ENCODE measurements around the gene VPS13A. TPM values are rescaled to one million over a fixed set of nuclear protein-coding genes. Genes with fewer than 3 reads are reported as not detected.

The VPS13A gene
- total and polyA plus RNA-seq, 4 donors: 6.6 to 46.1 (median 32.6) TPM

GRCh38 chr9:77158772-77159513 lies 18.4 kb upstream of the VPS13A start:
- intact Hi-C loops (cut with DNase I): no loop called here
- no peak for ATAC-seq (ENCODE audit: low FRiP score)
- no peaks in the 10 kb centered on the region for H3K9me3 ChIP-seq (ENCODE audit: control insufficient read depth, low read length)
- 82 to 84% methylated on average over 6 of the region's 6 CpGs for WGBS, 2 donors
- no peaks in the 10 kb centered on the region for H3K27me3 ChIP-seq (ENCODE audit: control insufficient read depth in 1 of 2, insufficient read depth in 2 of 2, low read length in 1 of 2)
- no peak overlapping the region for H3K27ac ChIP-seq (ENCODE audit: low read depth in 1 of 2, low read length in 2 of 2)
- H3K36me3 ChIP-seq (ENCODE audit: control insufficient read depth in 1 of 2, insufficient read depth in 2 of 2, low read length in 1 of 2): no peaks in the 10 kb centered on the region
- no peaks in the 10 kb centered on the region for H3K4me1 ChIP-seq (ENCODE audit: control insufficient read depth in 1 of 2, insufficient read depth in 2 of 2, low read length in 2 of 2)
- no peak for DNase-seq
- no peak overlapping the region for H3K4me3 ChIP-seq (ENCODE audit: low read length in 2 of 2)

- H3K9me3 ChIP-seq (ENCODE audit: control insufficient read depth, low read length): no peaks in the 10 kb centered on the region
- H3K27me3 ChIP-seq (ENCODE audit: control insufficient read depth in 1 of 2, insufficient read depth in 2 of 2, low read length in 1 of 2): no peaks in the 10 kb centered on the region
- H3K4me1 ChIP-seq (ENCODE audit: control insufficient read depth in 1 of 2, insufficient read depth in 2 of 2, low read length in 2 of 2): no peaks in the 10 kb centered on the region
- intact Hi-C loops (cut with DNase I): no loop called here
- no peak overlapping the region for H3K4me3 ChIP-seq (ENCODE audit: low read length in 2 of 2)
- no peaks in the 10 kb centered on the region for H3K36me3 ChIP-seq (ENCODE audit: control insufficient read depth in 1 of 2, insufficient read depth in 2 of 2, low read length in 1 of 2)
- no peak for ATAC-seq (ENCODE audit: low FRiP score)
- DNase-seq: no peak
- H3K27ac ChIP-seq (ENCODE audit: low read depth in 1 of 2, low read length in 2 of 2): no peak overlapping the region
- WGBS, 2 donors: 84 to 90% methylated on average over 3 of the region's 3 CpGs
Observed at GRCh38 chr9:77161191-77161590, 16.1 kb upstream of the VPS13A start.

- H3K36me3 ChIP-seq (ENCODE audit: control insufficient read depth in 1 of 2, insufficient read depth in 2 of 2, low read length in 1 of 2): no peaks in the 10 kb centered on the region
- H3K27ac ChIP-seq (ENCODE audit: low read depth in 1 of 2, low read length in 2 of 2): no peak overlapping the region
- no peak overlapping the region for H3K4me3 ChIP-seq (ENCODE audit: low read length in 2 of 2)
- H3K27me3 ChIP-seq (ENCODE audit: control insufficient read depth in 1 of 2, insufficient read depth in 2 of 2, low read length in 1 of 2): no peaks in the 10 kb centered on the region
- H3K9me3 ChIP-seq (ENCODE audit: control insufficient read depth, low read length): no peaks in the 10 kb centered on the region
- no peaks in the 10 kb centered on the region for H3K4me1 ChIP-seq (ENCODE audit: control insufficient read depth in 1 of 2, insufficient read depth in 2 of 2, low read length in 2 of 2)
- DNase-seq: no peak
- 78 to 79% methylated on average over 1 of the region's 1 CpG for WGBS, 2 donors
- intact Hi-C loops (cut with DNase I): no loop called here
- ATAC-seq (ENCODE audit: low FRiP score): no peak
Observed at GRCh38 chr9:77161966-77162365, 15.4 kb upstream of the VPS13A start.

- H3K9me3 ChIP-seq (ENCODE audit: control insufficient read depth, low read length): no peaks in the 10 kb centered on the region
- DNase-seq: no peak
- H3K27me3 ChIP-seq (ENCODE audit: control insufficient read depth in 1 of 2, insufficient read depth in 2 of 2, low read length in 1 of 2): no peaks in the 10 kb centered on the region
- H3K36me3 ChIP-seq (ENCODE audit: control insufficient read depth in 1 of 2, insufficient read depth in 2 of 2, low read length in 1 of 2): no peaks in the 10 kb centered on the region
- H3K4me3 ChIP-seq (ENCODE audit: low read length in 2 of 2): no peak overlapping the region
- no peak for ATAC-seq (ENCODE audit: low FRiP score)
- no peak overlapping the region for H3K27ac ChIP-seq (ENCODE audit: low read depth in 1 of 2, low read length in 2 of 2)
- WGBS, 2 donors: 25 to 27% methylated on average over 4 of the region's 4 CpGs
- intact Hi-C loops (cut with DNase I): no loop called here
- H3K4me1 ChIP-seq (ENCODE audit: control insufficient read depth in 1 of 2, insufficient read depth in 2 of 2, low read length in 2 of 2): no peaks in the 10 kb centered on the region
Observed at GRCh38 chr9:77162366-77162765, 15.0 kb upstream of the VPS13A start.

GRCh38 chr9:77163884-77164283 lies 13.4 kb upstream of the VPS13A start:
- Histone ChIP-seq H3K36me3 (ENCODE audit: control insufficient read depth in 1 of 2, insufficient read depth in 2 of 2, low read length in 1 of 2) (no peaks in the 10 kb centered on the region), H3K27ac (ENCODE audit: low read depth in 1 of 2, low read length in 2 of 2) (no peak overlapping the region), H3K9me3 (ENCODE audit: control insufficient read depth, low read length) (no peaks in the 10 kb centered on the region), H3K27me3 (ENCODE audit: control insufficient read depth in 1 of 2, insufficient read depth in 2 of 2, low read length in 1 of 2) (no peaks in the 10 kb centered on the region), H3K4me3 (ENCODE audit: low read length in 2 of 2) (no peak overlapping the region), H3K4me1 (ENCODE audit: control insufficient read depth in 1 of 2, insufficient read depth in 2 of 2, low read length in 2 of 2) (no peaks in the 10 kb centered on the region)
- ATAC-seq (ENCODE audit: low FRiP score) (no peak), DNase-seq (no peak)
- intact Hi-C loops (cut with DNase I): no loop called here
- 67 to 72% methylated on average over 4 of the region's 4 CpGs for WGBS, 2 donors

- Histone ChIP-seq H3K9me3 (ENCODE audit: control insufficient read depth, low read length) (no peaks in the 10 kb centered on the region), H3K4me3 (ENCODE audit: low read length in 2 of 2) (no peak overlapping the region), H3K27ac (ENCODE audit: low read depth in 1 of 2, low read length in 2 of 2) (no peak overlapping the region), H3K36me3 (ENCODE audit: control insufficient read depth in 1 of 2, insufficient read depth in 2 of 2, low read length in 1 of 2) (no peaks in the 10 kb centered on the region), H3K27me3 (ENCODE audit: control insufficient read depth in 1 of 2, insufficient read depth in 2 of 2, low read length in 1 of 2) (no peaks in the 10 kb centered on the region), H3K4me1 (ENCODE audit: control insufficient read depth in 1 of 2, insufficient read depth in 2 of 2, low read length in 2 of 2) (no peaks in the 10 kb centered on the region)
- DNase-seq (no peak), ATAC-seq (ENCODE audit: low FRiP score) (no peak)
- intact Hi-C loops (cut with DNase I): no loop called here
- 76 to 78% methylated on average over 4 of the region's 4 CpGs for WGBS, 2 donors
Observed at GRCh38 chr9:77166193-77166592, 11.1 kb upstream of the VPS13A start.

- Histone ChIP-seq H3K27ac (ENCODE audit: low read depth in 1 of 2, low read length in 2 of 2) (no peak overlapping the region), H3K4me1 (ENCODE audit: control insufficient read depth in 1 of 2, insufficient read depth in 2 of 2, low read length in 2 of 2) (no peaks in the 10 kb centered on the region), H3K9me3 (ENCODE audit: control insufficient read depth, low read length) (no peaks in the 10 kb centered on the region), H3K36me3 (ENCODE audit: control insufficient read depth in 1 of 2, insufficient read depth in 2 of 2, low read length in 1 of 2) (no peaks in the 10 kb centered on the region), H3K27me3 (ENCODE audit: control insufficient read depth in 1 of 2, insufficient read depth in 2 of 2, low read length in 1 of 2) (no peaks in the 10 kb centered on the region), H3K4me3 (ENCODE audit: low read length in 2 of 2) (no peak overlapping the region)
- intact Hi-C loops (cut with DNase I): loop anchor here in 1 of 2 donors (10.0 kb wide), 1 partner anchor 94 kb away; no protein-coding TSS in a partner anchor
- DNase-seq (no peak), ATAC-seq (ENCODE audit: low FRiP score) (no peak)
- WGBS, 2 donors: 95 to 97% methylated on average over 2 of the region's 2 CpGs
Observed at GRCh38 chr9:77170991-77171699, 6.2 kb upstream of the VPS13A start.

GRCh38 chr9:77175151-77175550 lies 2.2 kb upstream of the VPS13A start:
- WGBS, 2 donors: 79 to 82% methylated on average over 2 of the region's 2 CpGs
- Histone ChIP-seq H3K4me3 (ENCODE audit: low read length in 2 of 2) (no peak overlapping the region), H3K27ac (ENCODE audit: low read depth in 1 of 2, low read length in 2 of 2) (no peak overlapping the region), H3K27me3 (ENCODE audit: control insufficient read depth in 1 of 2, insufficient read depth in 2 of 2, low read length in 1 of 2) (no peaks in the 10 kb centered on the region), H3K9me3 (ENCODE audit: control insufficient read depth, low read length) (no peaks in the 10 kb centered on the region), H3K36me3 (ENCODE audit: control insufficient read depth in 1 of 2, insufficient read depth in 2 of 2, low read length in 1 of 2) (no peaks in the 10 kb centered on the region), H3K4me1 (ENCODE audit: control insufficient read depth in 1 of 2, insufficient read depth in 2 of 2, low read length in 2 of 2) (no peaks in the 10 kb centered on the region)
- DNase-seq: no peak
- no peak for ATAC-seq (ENCODE audit: low FRiP score)
- intact Hi-C loops (cut with DNase I): loop anchor here in 1 of 2 donors (5.0 to 10.0 kb wide), 2 partner anchors 42 to 90 kb away; no protein-coding TSS in a partner anchor

GRCh38 chr9:77176106-77176505 lies 1.2 kb upstream of the VPS13A start:
- DNase-seq: no peak
- intact Hi-C loops (cut with DNase I): loop anchor here in 1 of 2 donors (5.0 to 10.0 kb wide), 2 partner anchors 41 to 89 kb away; no protein-coding TSS in a partner anchor
- no peak overlapping the region for H3K4me3 ChIP-seq (ENCODE audit: low read length in 2 of 2)

More at GRCh38 chr9:77176106-77176505, 1.2 kb upstream of the VPS13A start:
- H3K36me3 ChIP-seq (ENCODE audit: control insufficient read depth in 1 of 2, insufficient read depth in 2 of 2, low read length in 1 of 2): no peaks in the 10 kb centered on the region
- no peaks in the 10 kb centered on the region for H3K4me1 ChIP-seq (ENCODE audit: control insufficient read depth in 1 of 2, insufficient read depth in 2 of 2, low read length in 2 of 2)
- no peak overlapping the region for H3K27ac ChIP-seq (ENCODE audit: low read depth in 1 of 2, low read length in 2 of 2)
- no peaks in the 10 kb centered on the region for H3K27me3 ChIP-seq (ENCODE audit: control insufficient read depth in 1 of 2, insufficient read depth in 2 of 2, low read length in 1 of 2)
- H3K9me3 ChIP-seq (ENCODE audit: control insufficient read depth, low read length): no peaks in the 10 kb centered on the region
- no peak for ATAC-seq (ENCODE audit: low FRiP score)
- WGBS, 2 donors: 66 to 75% methylated on average over 4 of the region's 4 CpGs

Data from aorta (tissue), 5 donors.